ENCODE data around the gene LINC00237.

Gene LINC00237

DNA sequence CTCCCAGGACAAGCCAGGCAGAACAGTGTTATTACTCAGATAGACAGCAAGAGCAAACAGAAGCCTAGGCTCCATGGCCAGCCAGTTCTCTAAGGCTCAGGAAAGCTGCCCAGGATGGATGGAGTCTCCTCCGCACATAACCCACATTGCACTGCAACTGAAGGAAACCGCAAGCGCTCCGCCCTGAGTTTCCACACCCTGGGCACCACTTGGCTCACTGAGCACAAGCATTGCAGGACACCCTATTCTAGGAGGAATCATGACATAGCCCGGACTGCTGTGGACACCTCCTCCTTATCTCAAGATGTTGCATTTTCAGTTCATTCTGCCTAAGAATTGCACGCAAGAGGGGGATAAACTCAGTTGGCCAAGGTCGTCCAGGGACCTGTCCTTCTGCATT lies 42.9 kb downstream of the LINC00237 start:
- ChIA-PET CTCF (interaction anchor here (0.7 kb wide), 1 partner anchor 458 kb away, joined by 3 read pairs; no protein-coding TSS in a partner anchor), POLR2A (no interaction called here)
- no peak for DNase-seq (ENCODE audit: extremely low spot score)
- TF ChIP-seq TARDBP (IDR thresholded peaks at IDR 0.05) (no peak), ARNT (IDR thresholded peaks at IDR 0.05) (no peak), ZNF384 (IDR thresholded peaks at IDR 0.05) (no peak), SP1 (IDR thresholded peaks at IDR 0.05) (no peak), ELF4 (IDR thresholded peaks at IDR 0.05) (no peak), HDGF (IDR thresholded peaks at IDR 0.05; ENCODE audit: borderline replicate concordance) (no peak), LEF1 (IDR thresholded peaks at IDR 0.05; ENCODE audit: borderline replicate concordance) (no peak), FOXM1 (IDR thresholded peaks at IDR 0.05; ENCODE audit: borderline replicate concordance) (no peak), FOXA1 (IDR thresholded peaks at IDR 0.05) (no peak), NFRKB (IDR thresholded peaks at IDR 0.05) (no peak), FOXK2 (IDR thresholded peaks at IDR 0.05) (no peak), SUZ12 (IDR thresholded peaks at IDR 0.05) (no peak), BHLHE40 (IDR thresholded peaks at IDR 0.05; ENCODE audit: borderline replicate concordance) (no peak), CTBP1 (IDR thresholded peaks at IDR 0.05; ENCODE audit: borderline replicate concordance) (no peak), L3MBTL2 (conservative IDR thresholded peaks at IDR 0.05) (no peak)
- TF ChIP-seq, protein P1, sequence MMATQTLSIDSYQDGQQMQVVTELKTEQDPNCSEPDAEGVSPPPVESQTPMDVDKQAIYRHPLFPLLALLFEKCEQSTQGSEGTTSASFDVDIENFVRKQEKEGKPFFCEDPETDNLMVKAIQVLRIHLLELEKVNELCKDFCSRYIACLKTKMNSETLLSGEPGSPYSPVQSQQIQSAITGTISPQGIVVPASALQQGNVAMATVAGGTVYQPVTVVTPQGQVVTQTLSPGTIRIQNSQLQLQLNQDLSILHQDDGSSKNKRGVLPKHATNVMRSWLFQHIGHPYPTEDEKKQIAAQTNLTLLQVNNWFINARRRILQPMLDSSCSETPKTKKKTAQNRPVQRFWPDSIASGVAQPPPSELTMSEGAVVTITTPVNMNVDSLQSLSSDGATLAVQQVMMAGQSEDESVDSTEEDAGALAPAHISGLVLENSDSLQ (IDR thresholded peaks at IDR 0.05) = no peak

DNA sequence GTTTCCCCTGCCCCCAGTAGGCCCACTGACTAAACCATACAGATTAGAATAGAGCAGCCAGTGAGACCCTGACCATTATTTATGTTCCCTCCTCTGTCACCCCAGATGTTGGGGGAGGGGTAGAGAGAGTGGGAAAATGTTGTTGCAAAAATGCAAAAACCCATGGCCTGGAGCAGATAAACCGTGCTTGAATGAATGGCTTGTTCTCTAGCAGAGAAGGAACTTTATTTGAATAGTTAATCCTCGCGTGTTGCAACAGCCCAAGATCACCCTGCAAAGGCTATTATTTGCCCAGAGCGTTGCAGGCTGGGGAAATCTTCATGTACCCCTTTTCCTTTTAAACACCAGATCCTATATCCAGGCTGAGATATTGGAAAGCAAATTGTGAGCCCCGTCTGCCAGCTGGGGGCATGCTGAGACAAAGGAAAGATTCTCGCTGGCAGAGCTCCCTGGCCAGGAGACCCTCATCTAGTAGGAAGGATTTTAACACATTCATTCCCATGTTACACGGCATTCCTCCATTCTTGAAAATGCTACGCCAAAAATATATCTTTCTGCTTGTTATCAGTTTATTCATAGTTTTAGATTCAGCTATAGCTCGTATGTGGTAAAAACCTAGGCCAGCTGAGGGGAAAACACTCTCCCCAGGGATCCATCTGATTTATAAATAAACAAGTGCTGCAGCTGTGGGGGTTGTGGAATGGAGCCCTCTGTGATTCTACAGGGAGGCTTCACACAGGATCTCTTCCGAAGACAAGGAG lies 53.0 kb downstream of the LINC00237 start:
- DNase-seq (ENCODE audit: extremely low spot score) = no peak
- ChIA-PET CTCF (interaction anchor here (0.6 to 1.2 kb wide), 4 partner anchors 26 to 193 kb away, joined by 3 read pairs; no protein-coding TSS in a partner anchor), POLR2A (no interaction called here)
- TF ChIP-seq, protein P1 (IDR thresholded peaks at IDR 0.05) = no peak
- TF ChIP-seq ELF4 (IDR thresholded peaks at IDR 0.05) = no peak
- no peak for TF ChIP-seq SP1 (IDR thresholded peaks at IDR 0.05)
- no peak for TF ChIP-seq BHLHE40 (IDR thresholded peaks at IDR 0.05; ENCODE audit: borderline replicate concordance)
- TF ChIP-seq ARNT (IDR thresholded peaks at IDR 0.05) = no peak
- no peak for TF ChIP-seq SUZ12 (IDR thresholded peaks at IDR 0.05)
- TF ChIP-seq L3MBTL2 (conservative IDR thresholded peaks at IDR 0.05) = no peak
- no peak for TF ChIP-seq CTBP1 (IDR thresholded peaks at IDR 0.05; ENCODE audit: borderline replicate concordance)
- no peak for TF ChIP-seq FOXK2 (IDR thresholded peaks at IDR 0.05)
- TF ChIP-seq LEF1 (IDR thresholded peaks at IDR 0.05; ENCODE audit: borderline replicate concordance) = no peak

DNA sequence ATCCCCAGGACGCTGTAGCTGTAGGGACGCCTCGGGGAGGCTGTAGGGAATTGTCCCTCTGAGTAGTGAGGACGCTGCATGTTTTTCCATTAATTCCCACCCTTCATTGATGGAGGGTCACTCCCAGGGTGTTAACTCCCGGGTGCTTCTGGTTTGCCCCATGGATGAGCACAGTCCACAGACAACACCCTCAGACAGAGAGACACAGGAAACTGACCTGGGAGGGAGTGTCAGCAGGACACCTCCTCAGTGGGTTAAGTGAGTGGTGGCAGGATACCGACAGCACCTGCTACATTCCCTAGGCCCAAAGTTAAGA lies 53.5 kb downstream of the LINC00237 start:
- ChIA-PET POLR2A (no interaction called here), CTCF (interaction anchor here (0.6 to 0.8 kb wide), 2 partner anchors 72 to 183 kb away, joined by 3 read pairs; no protein-coding TSS in a partner anchor)
- TF ChIP-seq NFRKB (IDR thresholded peaks at IDR 0.05) (no peak), SP1 (IDR thresholded peaks at IDR 0.05) (no peak), ARNT (IDR thresholded peaks at IDR 0.05) (no peak), CTBP1 (IDR thresholded peaks at IDR 0.05; ENCODE audit: borderline replicate concordance) (no peak), ELF4 (IDR thresholded peaks at IDR 0.05) (no peak), BHLHE40 (IDR thresholded peaks at IDR 0.05; ENCODE audit: borderline replicate concordance) (no peak), SUZ12 (IDR thresholded peaks at IDR 0.05) (no peak), FOXM1 (IDR thresholded peaks at IDR 0.05; ENCODE audit: borderline replicate concordance) (no peak), TARDBP (IDR thresholded peaks at IDR 0.05) (no peak), LEF1 (IDR thresholded peaks at IDR 0.05; ENCODE audit: borderline replicate concordance) (no peak), FOXK2 (IDR thresholded peaks at IDR 0.05) (no peak)
- TF ChIP-seq, protein P1 (IDR thresholded peaks at IDR 0.05) = no peak
- DNase-seq (ENCODE audit: extremely low spot score) = no peak

DNA sequence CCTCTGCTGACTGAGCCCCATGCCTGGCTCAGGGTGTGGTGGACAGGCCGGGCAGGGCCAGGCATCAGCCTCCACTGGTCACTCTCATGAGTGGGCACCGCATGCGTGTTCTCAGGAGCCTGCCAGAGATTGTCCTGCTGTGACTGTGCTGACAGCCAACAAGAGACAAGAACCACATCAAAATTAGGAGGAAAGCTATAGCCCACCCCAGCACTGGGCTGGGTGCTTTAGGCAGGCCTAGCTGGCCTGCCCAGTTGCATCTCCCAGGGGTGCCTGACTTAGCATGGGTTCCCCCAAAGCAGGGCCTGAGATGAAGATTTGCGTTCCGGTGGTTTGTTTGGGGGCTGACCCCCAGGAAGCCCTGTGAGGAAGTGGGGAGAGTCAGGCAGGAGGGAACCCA lies 53.9 kb downstream of the LINC00237 start:
- ChIA-PET CTCF (no interaction called here), POLR2A (no interaction called here)
- no peak for DNase-seq (ENCODE audit: extremely low spot score)
- TF ChIP-seq TARDBP (IDR thresholded peaks at IDR 0.05) (no peak), ARNT (IDR thresholded peaks at IDR 0.05) (no peak), HDGF (IDR thresholded peaks at IDR 0.05; ENCODE audit: borderline replicate concordance) (no peak), SUZ12 (IDR thresholded peaks at IDR 0.05) (no peak), FOXA1 (IDR thresholded peaks at IDR 0.05) (no peak), FOXM1 (IDR thresholded peaks at IDR 0.05; ENCODE audit: borderline replicate concordance) (no peak), LEF1 (IDR thresholded peaks at IDR 0.05; ENCODE audit: borderline replicate concordance) (no peak), NFRKB (IDR thresholded peaks at IDR 0.05) (no peak), FOXK2 (IDR thresholded peaks at IDR 0.05) (no peak), ELF4 (IDR thresholded peaks at IDR 0.05) (no peak), L3MBTL2 (conservative IDR thresholded peaks at IDR 0.05) (no peak), CTBP1 (IDR thresholded peaks at IDR 0.05; ENCODE audit: borderline replicate concordance) (no peak)
- TF ChIP-seq, protein P1 (IDR thresholded peaks at IDR 0.05) = no peak

DNA sequence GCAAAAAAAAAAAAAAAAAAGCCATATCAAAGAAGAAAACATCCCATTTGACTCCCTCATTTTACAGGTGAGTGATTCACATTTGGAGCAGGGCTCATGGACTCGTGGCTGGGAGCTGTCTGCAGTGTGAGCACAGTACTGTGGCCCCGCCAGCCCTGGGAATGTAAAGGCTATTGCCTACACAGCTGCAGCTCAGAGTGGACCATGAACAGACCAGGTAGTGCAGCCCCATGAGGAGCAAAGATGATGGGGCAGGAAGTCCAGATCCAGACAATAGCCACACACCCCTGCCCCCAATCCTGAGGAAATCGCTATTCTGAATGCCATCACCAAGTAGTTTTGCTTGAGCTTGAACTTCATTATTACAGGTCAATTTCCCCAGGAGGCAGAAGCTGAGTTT lies 55.4 kb downstream of the LINC00237 start:
- CTCF ChIA-PET = interaction anchor here (0.6 to 0.7 kb wide), 2 partner anchors 191 to 404 kb away, joined by 3 to 5 read pairs; no protein-coding TSS in a partner anchor
- DNase-seq (ENCODE audit: extremely low spot score) = no peak
- TF ChIP-seq FOXK2 (IDR thresholded peaks at IDR 0.05) (no peak), SP1 (IDR thresholded peaks at IDR 0.05) (no peak), NFRKB (IDR thresholded peaks at IDR 0.05) (no peak), ZNF384 (IDR thresholded peaks at IDR 0.05) (no peak), TARDBP (IDR thresholded peaks at IDR 0.05) (no peak), HDGF (IDR thresholded peaks at IDR 0.05; ENCODE audit: borderline replicate concordance) (no peak), SUZ12 (IDR thresholded peaks at IDR 0.05) (no peak), FOXA1 (IDR thresholded peaks at IDR 0.05) (no peak), ARNT (IDR thresholded peaks at IDR 0.05) (no peak), LEF1 (IDR thresholded peaks at IDR 0.05; ENCODE audit: borderline replicate concordance) (no peak), FOXM1 (IDR thresholded peaks at IDR 0.05; ENCODE audit: borderline replicate concordance) (no peak), ELF4 (IDR thresholded peaks at IDR 0.05) (no peak), BHLHE40 (IDR thresholded peaks at IDR 0.05; ENCODE audit: borderline replicate concordance) (no peak), L3MBTL2 (conservative IDR thresholded peaks at IDR 0.05) (no peak), CTBP1 (IDR thresholded peaks at IDR 0.05; ENCODE audit: borderline replicate concordance) (no peak)
- TF ChIP-seq, protein P1 (IDR thresholded peaks at IDR 0.05) = no peak
- POLR2A ChIA-PET = no interaction called here

Data from HEK293T (cell line).